Esophagus muscularis mucosa (tissue), 3 donors: ENCODE measurements around the gene FGF8.
A peak's percentile ranks its signal among the peaks of the same experiment; 100 is the strongest.

Experiments
- CTCF ChIP-seq, 3 experiments: fragments of 200-600 bp in 2 of 3; fragments of 450-650 bp in 1 of 3; sonication (generic) in 2 of 3; IDR thresholded peaks; one replicate each; pipeline ENCODE4 v1.5.1; 2017 to 2019; ENCODE audit warnings: antibody characterized with exemption in 3 of 3, mild to moderate bottlenecking in 2 of 3, moderate library complexity in 1 of 3
- POLR2AphosphoS5 ChIP-seq, 2 donors: sonication (generic); formaldehyde crosslinking; IDR thresholded peaks; one replicate each; pipeline ENCODE4 v1.6.1; 2017; ENCODE audit warnings: antibody characterized with exemption in 2 of 2

- peak in 1 of 3 experiments; percentile 5 for TF ChIP-seq CTCF (IDR thresholded peaks at IDR 0.05)
- peak; percentile 51 to 66 for TF ChIP-seq POLR2AphosphoS5 (IDR thresholded peaks at IDR 0.05)
Observed at GRCh38 chr10:101782811-101783735, 7.2 kb upstream of the FGF8 start, which contains the start of gene NPM3.
